GM21786 (cell line): ENCODE results near the gene PFN3.

ENCODE experiments used
- ATAC-seq: cut with Tn5 transposase; IDR thresholded peaks from one replicate; pipeline ENCODE4 v1.9.1; 2021; ENCODE audit not compliant: unreplicated experiment

The PFN3 gene

DNA sequence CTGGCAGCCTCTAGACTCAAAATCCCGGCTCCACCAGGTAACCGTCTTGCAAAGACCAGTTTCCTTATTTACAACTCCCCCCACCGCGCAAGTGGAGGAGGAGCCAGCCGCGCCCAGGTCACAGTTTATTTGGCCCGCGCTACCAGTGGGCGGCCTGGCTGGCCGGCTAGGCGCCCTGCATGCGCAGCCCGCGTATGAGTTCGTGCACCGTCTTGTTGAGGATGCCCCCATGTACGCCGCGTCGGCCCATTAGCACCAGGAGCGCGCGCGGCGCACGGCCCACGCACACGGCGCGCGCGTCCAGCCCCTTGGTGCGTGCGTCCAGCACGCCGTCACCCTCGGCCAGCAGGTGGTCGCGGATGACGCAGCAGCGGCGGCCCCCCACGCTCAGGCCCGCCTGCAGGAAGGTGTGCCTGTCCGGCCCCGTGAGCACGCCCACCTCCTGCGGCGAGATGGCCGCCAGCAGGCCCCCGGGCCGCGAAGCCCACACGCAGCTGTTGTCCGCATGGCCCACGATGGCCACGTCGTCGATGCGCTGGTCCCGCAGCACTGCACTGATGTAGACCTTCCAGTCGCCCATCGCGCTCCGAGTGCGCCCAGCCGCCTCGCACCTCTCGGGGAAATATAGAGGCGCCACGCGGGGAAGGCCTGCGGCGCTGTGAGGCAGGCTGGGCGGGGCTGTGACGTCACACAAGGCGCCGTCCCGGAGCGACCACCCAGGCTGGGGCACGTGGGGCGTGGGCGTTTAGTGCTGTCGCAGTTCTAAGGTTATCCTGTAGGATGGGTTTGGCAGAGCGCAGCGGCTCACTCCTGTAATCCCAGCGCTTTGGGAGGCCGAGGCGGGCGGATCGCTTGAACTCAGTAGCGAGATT, at the start of gene PFN3:
TSS of gene PFN3 (minus strand) at position 665 of the 872 bp plus-strand sequence. CDS start at position 580, 85 bp downstream.
- ATAC-seq: no peak

DNA sequence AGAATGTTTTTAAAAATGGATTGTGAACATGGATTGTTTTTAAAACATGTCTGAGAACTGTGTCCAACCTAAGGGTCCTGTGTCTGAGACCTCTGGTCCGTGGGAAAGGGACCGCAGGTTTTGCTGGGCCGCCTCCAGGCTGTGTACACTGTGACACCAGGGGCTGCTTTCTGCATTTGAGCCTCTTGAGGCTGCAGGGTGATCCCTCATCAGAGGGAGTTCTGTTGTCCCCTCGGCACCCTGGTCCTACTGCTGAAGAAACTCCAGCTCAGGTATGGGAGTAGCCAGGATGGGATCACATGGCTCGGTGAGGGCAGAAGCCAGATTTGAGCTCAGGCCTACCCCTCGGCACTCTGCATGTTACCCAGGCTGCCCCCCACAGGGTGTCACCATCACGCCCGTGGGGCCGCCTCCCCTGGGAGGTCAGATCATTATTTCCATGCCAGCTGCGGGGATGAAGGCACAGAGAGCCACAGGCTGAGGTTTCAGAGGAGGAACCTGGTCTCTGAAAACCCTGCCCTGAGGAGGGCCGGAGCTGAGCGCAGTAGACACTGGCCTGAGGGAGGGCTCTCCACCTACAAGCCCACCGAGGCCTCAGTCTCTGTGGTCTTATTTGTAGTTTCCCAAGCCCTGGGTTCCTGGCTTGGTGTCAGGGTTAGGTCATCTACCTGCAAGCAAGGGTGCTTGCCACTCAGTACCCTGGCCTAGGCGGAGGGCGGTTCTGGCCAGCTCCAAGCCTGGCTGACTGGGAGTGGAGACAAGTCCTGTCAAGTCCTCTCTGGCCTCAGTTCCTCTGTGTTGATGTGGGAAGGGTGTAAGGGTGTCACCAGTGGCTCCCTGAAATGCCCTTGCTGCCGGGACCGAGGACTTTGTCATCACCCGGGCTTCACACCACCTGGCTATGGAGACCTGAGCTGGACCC, 48.9 kb upstream of the PFN3 start:
- no peak for ATAC-seq

DNA sequence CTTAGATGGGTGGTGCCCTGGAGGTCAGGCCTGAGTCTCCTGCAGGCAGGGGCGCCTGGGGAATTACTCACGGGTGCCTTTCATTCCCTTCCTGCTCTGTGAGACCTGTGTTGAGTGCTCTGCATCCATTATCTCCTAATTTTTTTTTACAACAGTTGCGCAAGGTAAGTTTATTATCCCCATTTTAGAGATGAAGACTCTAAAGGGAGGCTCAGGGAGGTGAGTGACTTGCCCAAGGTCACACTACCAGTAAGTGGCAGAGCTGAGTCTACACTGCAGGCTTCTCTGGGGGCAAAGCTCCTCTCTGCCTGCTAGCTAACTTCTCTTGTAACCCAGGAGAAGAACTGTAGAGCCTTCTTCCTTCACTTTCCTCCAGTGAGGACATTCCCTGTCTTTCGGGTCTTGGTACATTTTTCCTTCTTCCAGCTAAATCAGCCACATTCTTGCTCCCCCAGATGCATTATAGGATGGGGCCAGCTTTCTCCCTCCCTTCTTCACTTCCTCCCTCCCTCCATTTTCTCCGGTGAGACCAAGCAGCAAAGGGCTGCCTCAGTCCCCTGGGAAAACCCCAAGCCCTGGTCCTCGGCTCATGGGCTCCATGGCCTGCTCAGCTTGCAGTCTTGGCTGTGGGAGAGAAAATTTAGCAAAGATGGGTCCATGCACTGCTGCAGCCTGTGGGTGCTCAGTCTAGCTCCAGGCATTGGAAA, 47.9 kb upstream of the PFN3 start:
- ATAC-seq: no peak

GRCh38 chr5:177447611-177448243, 47.3 kb upstream of the PFN3 start:
- no peak for ATAC-seq

GRCh38 chr5:177447066-177447610, 46.7 kb upstream of the PFN3 start:
- ATAC-seq: peak; percentile 33

- peak; percentile 52 for ATAC-seq
These were observed 46.0 kb upstream of the PFN3 start, which contains the start of gene PRR7 for GRCh38 chr5:177446200-177447065. PRR7 (plus strand) TSS chr5:177446814; CDS start chr5:177455068, 8,254 bp downstream.

DNA sequence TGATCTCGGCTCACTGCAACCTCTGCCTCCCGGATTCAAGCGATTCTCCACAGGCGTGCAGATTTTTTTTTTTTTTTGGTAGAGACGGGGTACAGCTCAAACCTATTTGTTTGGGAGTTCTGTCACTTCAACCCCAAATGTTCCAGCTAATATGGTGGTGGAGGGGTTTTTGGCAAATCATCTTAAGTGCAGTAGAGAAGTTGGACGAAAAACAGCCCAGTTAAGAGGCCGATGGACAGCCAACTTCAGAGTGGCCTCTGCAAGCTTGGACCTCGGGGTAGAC, 45.4 kb upstream of the PFN3 start:
- no peak for ATAC-seq

GRCh38 chr5:177445052-177445916, 44.8 kb upstream of the PFN3 start:
- ATAC-seq: no peak

GRCh38 chr5:177444106-177445051, 43.9 kb upstream of the PFN3 start:
- no peak for ATAC-seq

DNA sequence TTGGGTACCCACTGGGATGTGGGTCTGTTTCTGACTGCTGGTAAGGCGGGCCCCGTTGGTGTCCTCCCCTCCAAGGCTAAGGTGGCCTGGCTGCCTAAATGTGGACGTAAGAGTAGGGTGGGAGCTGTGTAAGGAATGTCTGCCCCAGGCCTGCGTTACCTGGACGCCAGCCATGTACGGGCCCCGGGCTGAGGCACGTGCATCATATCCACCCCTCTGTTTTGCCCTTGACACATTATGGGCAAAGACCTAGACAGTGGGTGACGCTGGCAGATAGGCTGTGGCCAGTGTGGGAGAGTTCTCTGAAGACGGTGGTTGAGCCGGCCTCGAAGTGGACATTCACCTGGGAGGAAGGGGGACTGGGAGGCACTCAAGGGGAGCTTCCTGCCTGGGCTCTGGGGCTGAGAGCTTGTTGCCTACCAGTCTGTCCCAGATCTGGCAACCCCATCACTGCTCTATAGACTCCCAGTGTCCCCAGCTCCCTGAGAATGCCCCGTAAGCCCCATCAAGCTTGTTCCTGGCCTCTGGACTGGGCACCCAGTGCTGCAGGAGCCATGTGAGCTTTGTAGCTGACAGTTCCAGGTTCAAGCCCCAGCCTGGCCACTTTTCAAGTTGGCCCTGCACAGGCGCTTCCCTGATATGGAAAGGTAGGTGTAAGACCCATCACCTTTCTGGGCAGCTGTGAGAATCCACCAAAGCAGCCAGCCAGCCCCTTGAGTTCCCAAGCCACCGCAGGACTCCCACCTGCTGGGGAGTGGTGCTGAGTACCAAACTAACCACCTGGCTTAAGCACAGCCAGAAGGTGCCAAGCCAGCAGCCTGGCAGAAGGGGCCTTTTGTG, 42.9 kb upstream of the PFN3 start:
- no peak for ATAC-seq

DNA sequence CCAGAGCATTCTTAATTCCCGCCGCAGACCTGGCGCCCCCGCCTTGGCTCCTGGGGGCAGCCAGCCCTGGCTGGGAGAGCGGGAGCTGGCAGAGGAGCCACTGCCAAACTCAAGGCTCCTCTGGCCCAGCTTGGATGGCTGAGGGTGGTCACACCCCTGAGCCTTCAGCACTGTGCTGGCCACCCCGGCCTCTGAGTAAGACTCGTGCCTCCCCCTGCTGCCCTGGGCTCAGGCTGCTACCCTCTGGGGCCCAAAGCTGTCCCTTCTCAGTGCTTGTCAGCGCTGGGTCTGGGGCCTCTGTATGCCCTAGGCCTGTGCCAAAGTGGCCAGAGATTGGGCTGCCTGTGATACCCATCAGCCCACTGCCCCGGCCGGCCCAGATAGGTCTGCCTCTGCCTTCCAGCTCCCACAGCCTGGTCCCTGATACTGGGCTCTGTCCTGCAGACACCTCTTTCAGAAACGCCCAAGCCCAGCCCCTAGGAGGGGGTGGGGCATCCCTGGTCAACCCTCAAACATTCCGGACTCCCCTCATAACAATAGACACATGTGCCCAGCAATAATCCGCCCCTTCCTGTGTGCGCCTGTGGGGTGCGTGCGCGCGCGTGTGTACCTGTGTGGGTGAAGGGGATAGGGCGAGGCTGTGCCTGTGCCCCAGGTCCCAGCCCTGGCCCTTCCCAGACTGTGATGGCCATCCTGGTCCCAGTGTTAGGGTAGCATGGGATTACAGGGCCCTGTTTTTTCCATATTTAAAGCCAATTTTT, 41.8 kb upstream of the PFN3 start:
- ATAC-seq: no peak

- ATAC-seq: no peak
These were observed 40.7 kb upstream of the PFN3 start for GRCh38 chr5:177440990-177441780.

GRCh38 chr5:177440211-177440989, 39.9 kb upstream of the PFN3 start:
- no peak for ATAC-seq

- ATAC-seq: no peak
These were observed 39.1 kb upstream of the PFN3 start for GRCh38 chr5:177439518-177440053.
